ENCODE measurements around the gene TMEM225B. TPM values are rescaled to one million over a fixed set of nuclear protein-coding genes. Genes with fewer than 3 reads are reported as not detected.
"Not testable (repeated sequence)": the region's sequence is repeated elsewhere in the genome, so short reads cannot be mapped to it uniquely, and the experiment has no call there.

TMEM225B gene
- total and polyA plus RNA-seq, 9 donors: 0.25 to 3.5 (median 1.2) TPM

DNA sequence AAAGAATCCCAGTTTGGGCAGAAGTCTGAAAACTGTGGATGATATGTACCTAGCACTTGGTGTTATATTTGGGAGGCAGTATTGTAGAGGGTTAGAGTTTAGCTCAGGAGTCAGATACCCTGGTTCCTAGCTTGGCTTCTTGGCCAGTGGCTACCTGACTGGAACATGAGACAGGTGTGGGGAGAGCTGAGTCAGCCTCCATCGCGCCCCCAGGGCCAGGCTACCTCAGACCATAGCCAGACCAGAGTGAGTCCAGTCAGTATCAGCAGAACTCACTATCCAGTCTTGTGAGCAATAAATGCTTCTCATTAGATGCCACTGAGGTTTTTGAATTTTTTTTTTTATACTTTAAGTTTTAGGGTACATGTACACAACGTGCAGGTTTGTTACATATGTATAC is 55.7 kb downstream of the TMEM225B start:
- 93 to 98% (median 96%) methylated on average over 3 of the region's 3 CpGs for WGBS, 3 donors
- no peaks in the 10 kb centered on the region for H3K36me3 ChIP-seq
- TF ChIP-seq EP300 (IDR thresholded peaks at IDR 0.05): no peak
- no peak for TF ChIP-seq POLR2A (IDR thresholded peaks at IDR 0.05)
- TF ChIP-seq, protein P1, sequence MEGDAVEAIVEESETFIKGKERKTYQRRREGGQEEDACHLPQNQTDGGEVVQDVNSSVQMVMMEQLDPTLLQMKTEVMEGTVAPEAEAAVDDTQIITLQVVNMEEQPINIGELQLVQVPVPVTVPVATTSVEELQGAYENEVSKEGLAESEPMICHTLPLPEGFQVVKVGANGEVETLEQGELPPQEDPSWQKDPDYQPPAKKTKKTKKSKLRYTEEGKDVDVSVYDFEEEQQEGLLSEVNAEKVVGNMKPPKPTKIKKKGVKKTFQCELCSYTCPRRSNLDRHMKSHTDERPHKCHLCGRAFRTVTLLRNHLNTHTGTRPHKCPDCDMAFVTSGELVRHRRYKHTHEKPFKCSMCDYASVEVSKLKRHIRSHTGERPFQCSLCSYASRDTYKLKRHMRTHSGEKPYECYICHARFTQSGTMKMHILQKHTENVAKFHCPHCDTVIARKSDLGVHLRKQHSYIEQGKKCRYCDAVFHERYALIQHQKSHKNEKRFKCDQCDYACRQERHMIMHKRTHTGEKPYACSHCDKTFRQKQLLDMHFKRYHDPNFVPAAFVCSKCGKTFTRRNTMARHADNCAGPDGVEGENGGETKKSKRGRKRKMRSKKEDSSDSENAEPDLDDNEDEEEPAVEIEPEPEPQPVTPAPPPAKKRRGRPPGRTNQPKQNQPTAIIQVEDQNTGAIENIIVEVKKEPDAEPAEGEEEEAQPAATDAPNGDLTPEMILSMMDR (IDR thresholded peaks at IDR 0.05): no peak
- no peaks in the 10 kb centered on the region for H3K27me3 ChIP-seq
- no peaks in the 10 kb centered on the region for H3K9me3 ChIP-seq
- no peaks in the 10 kb centered on the region for H3K4me1 ChIP-seq (ENCODE audit: insufficient read depth)
- DNase-seq: no peak
- intact Hi-C loops (cut with DNase I): no loop called here
- no peak overlapping the region for H3K27ac ChIP-seq
- H3K4me3 ChIP-seq: no peak overlapping the region

DNA sequence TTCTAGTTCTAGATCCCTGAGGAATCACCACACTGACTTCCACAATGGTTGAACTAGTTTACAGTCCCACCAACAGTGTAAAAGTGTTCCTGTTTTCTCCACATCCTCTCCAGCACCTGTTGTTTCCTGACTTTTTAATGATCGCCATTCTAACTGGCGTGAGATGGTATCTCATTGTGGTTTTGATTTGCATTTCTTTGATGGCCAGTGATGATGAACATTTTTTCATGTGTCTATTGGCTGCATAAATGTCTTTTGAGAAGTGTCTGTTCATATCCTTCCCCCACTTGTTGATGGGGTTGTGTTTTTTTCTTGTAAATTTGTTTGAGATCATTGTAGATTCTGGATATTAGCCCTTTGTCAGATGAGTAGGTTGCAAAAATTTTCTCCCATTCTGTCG is 56.6 kb downstream of the TMEM225B start:
- H3K36me3 ChIP-seq; intact Hi-C loops (cut with DNase I); H3K4me1 ChIP-seq (ENCODE audit: insufficient read depth); H3K27ac ChIP-seq; H3K27me3 ChIP-seq; DNase-seq; H3K4me3 ChIP-seq; H3K9me3 ChIP-seq: not testable (repeated sequence)
- WGBS, 3 donors: 90 to 95% (median 94%) methylated on average over 2 to 3 of the region's 3 CpGs

DNA sequence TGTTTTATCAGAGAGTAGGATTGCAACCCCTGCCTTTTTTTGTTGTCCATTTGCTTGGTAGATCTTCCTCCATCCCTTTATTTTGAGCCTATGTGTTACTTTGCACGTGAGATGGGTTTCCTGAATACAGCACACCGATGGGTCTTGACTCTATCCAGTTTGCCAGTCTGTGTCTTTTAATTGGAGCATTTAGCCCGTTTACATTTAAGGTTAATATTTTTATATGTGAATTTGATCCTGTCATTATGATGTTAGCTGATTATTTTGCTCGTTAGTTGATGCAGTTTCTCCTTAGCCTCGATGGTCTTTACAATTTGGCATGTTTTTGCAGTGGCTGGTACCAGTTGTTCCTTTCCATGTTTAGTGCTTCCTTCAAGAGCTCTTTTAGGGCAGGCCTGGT is 59.8 kb downstream of the TMEM225B start:
- H3K27me3 ChIP-seq: not testable (repeated sequence)

More for the DNA sequence above, 59.8 kb downstream of the TMEM225B start:
- WGBS, 3 donors: 84 to 93% (median 89%) methylated on average over 5 of the region's 5 CpGs
- H3K9me3 ChIP-seq; H3K36me3 ChIP-seq; DNase-seq; intact Hi-C loops (cut with DNase I); H3K4me3 ChIP-seq; H3K27ac ChIP-seq; H3K4me1 ChIP-seq (ENCODE audit: insufficient read depth): not testable (repeated sequence)

Other genes starting within 250 kb of the TMEM225B start
- 10 to 100 TPM; 24.2 to 82.5 (median 42.9) TPM for gene ARPC1B, start 223.5 kb upstream of the TMEM225B start, total RNA-seq
- gene ARPC1B, start 223.5 kb upstream of the TMEM225B start, polyA plus RNA-seq: 10 to 100 TPM; 63.4 to 77.9 TPM
- gene PDAP1, start 189.7 kb upstream of the TMEM225B start, total RNA-seq: 10 to 100 TPM; 31.1 to 90.0 (median 83.9) TPM
- gene PDAP1, start 189.7 kb upstream of the TMEM225B start, polyA plus RNA-seq: 100 to 1,000 TPM in 1 of 2 donors, 10 to 100 TPM in 1; 81.5 to 155 TPM
- gene BUD31, start 189.3 kb upstream of the TMEM225B start, total RNA-seq: 10 to 100 TPM; 44.4 to 96.4 (median 53.4) TPM
- gene BUD31, start 189.3 kb upstream of the TMEM225B start, polyA plus RNA-seq: 100 to 1,000 TPM in 1 of 2 donors, 10 to 100 TPM in 1; 75.6 to 157 TPM
- gene PTCD1, start 159.5 kb upstream of the TMEM225B start, total RNA-seq: 1 to 10 TPM; 3.9 to 8.3 (median 7.3) TPM
- 1 to 10 TPM; 3.5 to 7.5 TPM for gene PTCD1, start 159.5 kb upstream of the TMEM225B start, polyA plus RNA-seq
- 10 to 100 TPM; 12.1 to 40.9 (median 32.9) TPM for gene CPSF4, start 159.3 kb upstream of the TMEM225B start, total RNA-seq
- gene CPSF4, start 159.3 kb upstream of the TMEM225B start, polyA plus RNA-seq: 10 to 100 TPM; 10.7 to 36.4 TPM
- 100 to 1,000 TPM; 122 to 415 (median 142) TPM for gene ATP5MF, start 132.1 kb upstream of the TMEM225B start, total RNA-seq
- gene ATP5MF, start 132.1 kb upstream of the TMEM225B start, polyA plus RNA-seq: 100 to 1,000 TPM; 418 to 456 TPM
- gene ZNF789, start 125.4 kb upstream of the TMEM225B start, total RNA-seq: 10 to 100 TPM in 4 of 7 donors, 1 to 10 TPM in 3; 4.4 to 10.6 (median 10.1) TPM
- gene ZNF789, start 125.4 kb upstream of the TMEM225B start, polyA plus RNA-seq: 10 to 100 TPM in 1 of 2 donors, 1 to 10 TPM in 1; 6.7 to 15.8 TPM
- 10 to 100 TPM; 29.5 to 43.8 (median 36.7) TPM for gene ZNF394, start 98.0 kb upstream of the TMEM225B start, total RNA-seq
- 10 to 100 TPM; 19.2 to 23.1 TPM for gene ZNF394, start 98.0 kb upstream of the TMEM225B start, polyA plus RNA-seq
- gene ZKSCAN5, start 93.6 kb upstream of the TMEM225B start, total RNA-seq: 10 to 100 TPM in 1 of 7 donors, 1 to 10 TPM in 6; 5.4 to 12.1 (median 8.6) TPM
- gene ZKSCAN5, start 93.6 kb upstream of the TMEM225B start, polyA plus RNA-seq: 10 to 100 TPM in 1 of 2 donors, 1 to 10 TPM in 1; 5.2 to 10.5 TPM
- gene FAM200A, start 46.2 kb upstream of the TMEM225B start, total RNA-seq: 10 to 100 TPM in 2 of 7 donors, 1 to 10 TPM in 5; 6.4 to 13.5 (median 9.0) TPM
- 1 to 10 TPM; 7.5 to 8.9 TPM for gene FAM200A, start 46.2 kb upstream of the TMEM225B start, polyA plus RNA-seq
- 10 to 100 TPM; 48.7 to 68.5 (median 62.4) TPM for gene ZNF655, start 39.6 kb upstream of the TMEM225B start, total RNA-seq
- 10 to 100 TPM; 33.0 to 44.6 TPM for gene ZNF655, start 39.6 kb upstream of the TMEM225B start, polyA plus RNA-seq
- gene ZSCAN25, start 18.7 kb downstream of the TMEM225B start, total RNA-seq: 10 to 100 TPM; 10.2 to 21.1 (median 18.2) TPM
- 10 to 100 TPM in 1 of 2 donors, 1 to 10 TPM in 1; 9.8 to 10.7 TPM for gene ZSCAN25, start 18.7 kb downstream of the TMEM225B start, polyA plus RNA-seq
- 10 to 100 TPM in 1 of 7 donors, 1 to 10 TPM in 3, under 1 TPM in 3; 0.20 to 34.5 (median 1.9) TPM for gene CYP3A5, start 81.7 kb downstream of the TMEM225B start, total RNA-seq
- gene CYP3A5, start 81.7 kb downstream of the TMEM225B start, polyA plus RNA-seq: 1 to 10 TPM in 1 of 2 donors, under 1 TPM in 1; 0.45 to 1.3 TPM
- gene CYP3A7, start 136.9 kb downstream of the TMEM225B start, total RNA-seq: under 1 TPM in 4 of 7 donors, not detected in 3; 0.20 to 0.36 (median 0.31) TPM
- gene CYP3A7, start 136.9 kb downstream of the TMEM225B start, polyA plus RNA-seq: under 1 TPM; 0.04 to 0.30 TPM
- 1 to 10 TPM in 2 of 7 donors, under 1 TPM in 4, not detected in 1; 0.15 to 3.7 (median 0.49) TPM for gene CYP3A4, start 185.9 kb downstream of the TMEM225B start, total RNA-seq
- gene CYP3A4, start 185.9 kb downstream of the TMEM225B start, polyA plus RNA-seq: under 1 TPM; 0.05 to 0.25 TPM
- under 1 TPM in 2 of 7 donors, not detected in 5; 0.37 to 0.53 TPM for gene CYP3A43, start 229.7 kb downstream of the TMEM225B start, total RNA-seq
- not detected for gene CYP3A43, start 229.7 kb downstream of the TMEM225B start, polyA plus RNA-seq

All from ovary (tissue), 9 donors.